GF-D8 (cell line): ENCODE data around the gene KLHL28.

Source experiments
- DNase-seq: peaks from one replicate; lab custom pipeline; 2025; lab: John Stamatoyannopoulos, UW

The KLHL28 gene, protein sequence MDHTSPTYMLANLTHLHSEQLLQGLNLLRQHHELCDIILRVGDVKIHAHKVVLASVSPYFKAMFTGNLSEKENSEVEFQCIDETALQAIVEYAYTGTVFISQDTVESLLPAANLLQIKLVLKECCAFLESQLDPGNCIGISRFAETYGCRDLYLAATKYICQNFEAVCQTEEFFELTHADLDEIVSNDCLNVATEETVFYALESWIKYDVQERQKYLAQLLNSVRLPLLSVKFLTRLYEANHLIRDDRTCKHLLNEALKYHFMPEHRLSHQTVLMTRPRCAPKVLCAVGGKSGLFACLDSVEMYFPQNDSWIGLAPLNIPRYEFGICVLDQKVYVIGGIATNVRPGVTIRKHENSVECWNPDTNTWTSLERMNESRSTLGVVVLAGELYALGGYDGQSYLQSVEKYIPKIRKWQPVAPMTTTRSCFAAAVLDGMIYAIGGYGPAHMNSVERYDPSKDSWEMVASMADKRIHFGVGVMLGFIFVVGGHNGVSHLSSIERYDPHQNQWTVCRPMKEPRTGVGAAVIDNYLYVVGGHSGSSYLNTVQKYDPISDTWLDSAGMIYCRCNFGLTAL

DNA sequence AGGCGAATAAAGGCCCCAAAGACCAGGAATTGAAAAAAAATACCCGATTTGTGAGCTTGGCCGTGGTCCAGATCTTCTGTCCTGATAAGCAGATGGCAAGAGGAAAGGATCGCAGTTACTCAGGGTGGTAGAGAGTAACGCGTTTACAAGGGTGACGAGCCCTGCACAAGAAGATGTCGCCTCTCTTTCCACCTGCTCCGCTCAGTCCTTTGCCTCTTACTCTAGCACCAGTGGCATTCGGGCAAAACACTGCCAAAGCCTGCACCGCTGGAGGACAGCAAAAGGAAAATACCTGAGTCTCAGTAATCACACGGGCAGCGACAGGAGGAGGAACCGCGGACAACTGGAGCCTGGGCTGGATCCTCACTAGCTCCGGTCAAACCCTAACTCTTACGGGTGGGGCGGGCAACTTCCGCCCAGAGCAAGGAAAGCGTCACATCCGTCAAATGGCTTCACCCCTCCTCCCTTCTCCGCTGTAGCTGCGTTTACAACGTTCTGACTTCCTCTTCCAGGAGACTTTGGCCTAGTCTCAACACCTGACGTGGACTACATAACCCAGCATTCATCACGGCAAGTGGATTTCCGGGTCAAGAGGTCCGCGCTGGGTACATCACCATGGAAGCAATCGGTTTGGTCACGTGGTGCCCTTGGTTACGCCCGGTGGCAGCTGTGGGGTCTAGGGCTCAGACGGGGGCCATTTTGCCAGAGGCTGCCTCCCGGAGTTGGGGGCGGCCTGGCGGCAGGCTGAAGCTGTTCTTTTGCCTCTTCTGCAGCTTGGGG lies at the start of gene KLHL28, which contains the start of gene TOGARAM1:
TSS of gene KLHL28 (minus strand) at position 394 of the 780 bp plus-strand sequence. CDS start 16,019 bp downstream, outside the sequence.
TSS of gene TOGARAM1 (plus strand) at position 637 of the 780 bp plus-strand sequence. CDS start 232 bp downstream, outside the sequence.
- peak; percentile 99 for DNase-seq

DNA sequence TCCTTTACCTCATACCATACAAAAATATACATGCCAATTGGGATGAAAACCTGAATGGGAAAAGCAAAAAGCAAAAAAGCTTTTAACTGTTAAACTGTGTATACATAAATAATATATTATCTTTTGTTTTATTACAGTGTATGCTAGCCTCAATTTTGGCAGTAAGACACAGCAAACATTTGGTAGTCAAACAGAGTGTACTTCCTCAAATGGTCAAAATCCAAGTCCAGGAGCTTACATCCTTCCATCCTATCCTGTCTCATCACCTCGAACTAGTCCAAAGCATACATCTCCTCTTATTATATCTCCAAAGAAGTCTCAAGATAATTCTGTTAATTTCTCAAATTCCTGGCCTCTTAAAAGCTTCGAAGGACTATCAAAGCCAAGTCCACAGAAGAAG lies 42.2 kb upstream of the KLHL28 start:
- no peak for DNase-seq

DNA sequence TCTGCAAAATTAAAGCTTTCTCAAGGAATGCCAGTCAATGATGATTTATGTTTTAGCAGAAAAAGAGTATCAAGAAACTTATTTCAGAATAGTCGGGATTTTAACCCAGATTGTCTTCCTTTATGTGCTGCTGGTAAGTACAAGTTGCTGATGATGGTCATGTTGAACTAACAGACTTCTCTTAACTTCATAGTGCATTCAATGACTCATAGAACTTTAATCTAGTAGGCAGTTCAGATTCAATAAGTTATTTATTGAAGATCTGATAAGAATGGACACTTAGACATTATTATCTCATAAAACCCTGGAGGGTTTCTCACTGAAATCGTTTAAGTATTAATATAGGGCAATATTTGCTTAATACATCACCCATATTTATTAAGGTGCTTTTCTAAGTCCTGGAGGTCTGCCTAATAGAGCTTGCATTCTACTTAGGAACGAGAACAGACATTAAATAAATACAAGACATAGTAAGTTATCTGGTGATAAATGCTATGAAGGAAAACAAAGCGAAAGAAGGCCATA lies 34.1 kb upstream of the KLHL28 start:
- no peak for DNase-seq

DNA sequence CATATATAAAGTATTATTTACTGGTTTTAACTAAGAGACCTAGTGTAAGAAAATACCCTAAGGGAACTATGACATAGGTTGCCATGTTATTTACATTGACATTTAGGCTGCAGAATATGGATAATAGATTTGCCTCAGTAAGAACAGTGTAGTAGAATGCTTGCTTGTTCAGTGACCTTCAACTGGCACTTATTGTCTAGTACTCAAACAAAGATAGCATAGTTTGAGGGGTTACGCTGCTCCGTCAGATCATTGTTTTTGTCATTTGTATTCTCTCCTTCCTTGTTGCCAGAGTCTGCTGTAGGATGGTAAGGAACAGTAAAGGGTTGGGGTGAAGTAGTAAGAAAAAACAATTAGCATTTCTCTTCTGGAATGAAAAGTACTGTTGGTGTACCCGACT lies 33.4 kb upstream of the KLHL28 start:
- DNase-seq, result no peak

DNA sequence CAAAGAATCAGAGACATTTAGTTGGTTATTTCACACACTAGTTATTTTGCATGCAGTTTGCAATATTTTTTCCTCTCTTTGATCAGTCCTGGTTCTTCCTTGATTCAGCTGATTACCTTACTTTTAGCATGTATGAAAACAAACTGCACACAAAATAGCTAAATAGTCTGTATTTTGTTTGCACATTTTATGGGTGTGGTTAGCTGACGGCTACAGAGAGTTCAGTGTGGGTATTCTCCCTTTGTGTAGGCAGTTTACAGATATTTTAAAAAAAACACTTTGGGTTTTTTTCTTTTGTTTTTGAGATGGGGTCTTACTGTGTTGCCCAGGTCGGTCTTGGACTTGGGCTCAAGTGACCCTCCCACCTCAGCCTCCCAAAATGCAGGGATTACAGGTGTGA lies 28.8 kb upstream of the KLHL28 start:
- DNase-seq, result no peak

DNA sequence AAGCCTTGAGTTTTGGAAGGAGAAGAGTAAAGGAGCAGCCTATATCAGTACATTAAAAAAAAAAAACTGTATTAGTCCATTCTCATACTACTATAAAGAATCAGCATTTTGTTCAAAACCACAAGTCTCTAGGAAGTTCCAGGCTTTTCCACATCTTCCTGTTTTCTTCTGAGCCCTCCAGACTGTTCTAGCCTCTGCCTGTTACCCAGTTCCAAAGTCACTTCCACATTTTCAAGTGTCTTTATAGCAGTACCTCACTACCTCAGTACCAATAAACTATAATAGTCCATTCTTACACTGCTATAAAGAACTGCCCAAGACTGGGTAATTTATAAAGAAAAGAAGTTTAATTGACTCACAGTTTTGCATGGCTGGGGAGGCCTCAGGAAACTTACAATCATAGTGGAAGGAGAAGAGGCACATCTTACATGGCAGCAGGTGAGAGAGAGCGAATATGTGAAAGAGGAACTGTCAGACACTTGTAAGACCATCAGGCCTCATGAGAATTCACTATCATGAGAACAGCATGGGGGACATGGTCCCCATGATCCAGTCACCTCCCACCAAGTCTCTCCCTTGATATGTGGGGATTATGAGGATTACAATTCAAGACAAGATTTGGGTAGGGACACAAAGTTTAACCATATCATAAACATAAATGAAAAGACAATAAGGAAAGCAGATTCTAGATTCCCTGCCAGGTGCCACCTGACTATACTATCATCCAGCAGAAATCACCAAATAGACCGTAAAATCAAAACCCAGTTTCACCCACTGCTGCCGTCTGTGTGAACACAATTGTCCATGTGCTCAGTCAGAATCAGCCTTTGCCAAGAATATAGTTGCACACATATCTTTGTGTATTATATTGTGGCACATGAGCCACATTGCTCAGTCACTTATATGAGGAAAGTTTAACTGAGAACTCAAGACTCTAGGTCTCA lies 28.0 kb upstream of the KLHL28 start:
- peak; percentile 38 for DNase-seq

DNA sequence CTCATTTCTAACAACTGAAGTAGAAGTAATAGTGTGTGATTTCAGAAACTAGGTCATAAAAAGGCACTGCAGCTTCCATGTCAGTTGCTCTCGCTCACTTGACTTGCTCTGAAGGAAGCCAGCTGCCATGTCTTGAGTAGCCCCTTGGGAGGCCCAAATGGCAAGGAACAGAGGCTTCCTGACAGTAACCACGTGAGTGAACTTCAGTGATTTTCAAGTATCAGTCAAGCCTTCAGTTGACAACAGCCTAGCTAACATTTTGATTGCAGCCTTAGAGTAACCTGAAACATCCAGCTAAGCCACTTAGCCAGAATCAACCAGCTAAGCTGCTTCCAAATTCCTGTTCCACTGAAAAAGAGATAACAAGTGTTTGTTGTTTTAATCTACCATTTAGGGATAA lies 26.9 kb upstream of the KLHL28 start:
- DNase-seq, result no peak

DNA sequence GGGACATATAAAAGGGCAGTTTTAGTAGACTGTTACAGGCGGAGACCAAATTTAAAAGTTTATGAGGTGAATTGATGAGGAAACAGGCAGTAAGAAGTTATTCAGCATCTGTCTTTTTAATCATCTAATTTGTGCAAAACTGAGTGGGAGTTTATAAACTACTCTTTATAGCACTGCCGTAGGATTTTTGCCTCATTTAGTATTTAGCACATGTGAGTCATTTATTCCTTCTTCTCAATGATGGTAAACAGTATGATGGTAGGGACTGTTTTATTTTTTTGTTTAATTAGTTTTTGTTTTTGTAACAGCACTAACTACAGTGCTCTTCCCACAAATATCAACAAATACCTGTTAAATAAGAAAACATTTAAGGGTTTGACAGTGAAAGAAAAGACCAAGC lies 20.8 kb upstream of the KLHL28 start:
- DNase-seq, result no peak

DNA sequence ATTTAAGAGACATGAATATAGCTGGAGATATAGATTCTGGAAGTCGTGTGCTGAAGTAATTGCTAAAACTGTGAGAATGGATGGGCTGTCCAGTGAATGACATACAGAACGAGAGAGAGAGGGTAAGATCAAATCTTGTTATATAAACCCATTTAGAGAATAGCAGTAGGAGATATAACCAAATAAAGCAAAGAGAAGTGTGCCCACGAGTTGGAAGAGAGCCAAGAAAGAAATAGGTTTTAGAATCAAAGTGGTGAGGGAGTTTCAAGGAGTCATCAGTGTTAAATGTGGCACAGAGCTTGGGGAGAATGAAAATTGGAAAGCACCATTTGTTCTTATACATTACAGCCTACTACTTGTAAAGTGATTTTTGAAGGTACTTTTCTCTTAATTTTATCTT lies 19.5 kb upstream of the KLHL28 start:
- DNase-seq, result no peak

DNA sequence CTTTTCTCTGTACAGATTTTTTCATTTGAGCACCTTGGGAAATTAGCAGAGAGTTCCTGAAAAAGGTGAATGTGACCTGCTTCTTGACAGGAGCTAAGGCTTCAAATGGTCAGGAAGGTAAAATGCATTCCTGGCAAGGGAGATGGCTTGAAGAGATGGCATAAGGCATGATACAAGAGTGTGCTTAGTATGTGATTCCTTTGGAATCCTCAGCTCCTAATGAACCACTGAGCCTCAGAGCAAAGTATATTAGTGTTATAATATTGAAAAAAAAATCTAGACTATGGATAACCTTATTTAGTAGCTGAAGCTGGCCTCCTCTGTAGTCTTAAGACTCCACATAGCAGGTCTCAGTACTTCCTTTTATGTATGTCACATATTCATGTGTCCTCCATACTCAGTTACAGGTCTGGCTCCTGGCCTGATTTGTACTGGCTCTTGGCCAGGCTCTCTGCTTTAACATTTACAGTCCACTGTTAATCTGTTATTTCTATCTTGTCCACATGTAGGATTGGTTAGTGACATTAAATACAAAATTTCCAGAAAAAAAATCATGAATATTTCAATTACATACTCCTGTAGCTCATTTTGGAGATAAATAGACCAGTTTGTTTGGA lies 18.1 kb upstream of the KLHL28 start:
- DNase-seq, result no peak

DNA sequence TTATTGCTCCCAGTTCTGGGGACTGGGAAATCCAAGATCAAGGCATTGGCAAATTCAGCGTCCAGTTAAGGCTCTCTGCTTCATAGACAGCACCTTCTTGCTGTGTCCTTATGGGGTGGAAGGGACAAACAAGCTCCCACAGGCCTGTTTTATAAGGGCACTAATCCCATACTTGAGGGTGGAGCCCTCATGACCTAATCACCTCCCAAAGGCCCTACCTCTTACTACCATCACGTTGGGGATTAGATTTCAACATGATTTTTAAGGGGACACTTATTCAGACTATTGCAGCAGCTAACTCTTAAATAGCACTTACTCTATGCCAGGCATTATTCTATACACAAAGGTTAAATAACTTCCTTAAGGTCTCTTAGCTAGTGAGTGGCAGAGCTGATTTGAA lies 17.5 kb upstream of the KLHL28 start:
- DNase-seq, result no peak

DNA sequence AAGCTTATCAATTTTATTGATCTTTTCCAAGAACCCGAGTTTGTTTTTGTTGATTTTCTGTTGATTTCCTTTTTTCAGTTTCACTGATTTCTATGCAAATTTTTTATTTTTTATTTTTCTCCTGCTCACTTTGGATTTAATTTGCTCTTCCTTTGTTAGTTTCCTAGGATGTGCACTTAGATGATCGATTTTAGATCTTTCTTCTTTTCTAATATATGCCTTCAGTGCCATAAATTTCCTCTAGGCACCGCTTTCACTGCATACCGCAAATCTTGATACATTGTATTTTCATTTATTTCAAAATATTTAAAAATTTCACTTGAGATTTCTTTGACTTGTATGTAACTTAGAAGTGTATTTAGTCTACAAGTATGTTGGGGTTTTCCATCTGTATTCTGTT lies 9.7 kb upstream of the KLHL28 start:
- no peak for DNase-seq

DNA sequence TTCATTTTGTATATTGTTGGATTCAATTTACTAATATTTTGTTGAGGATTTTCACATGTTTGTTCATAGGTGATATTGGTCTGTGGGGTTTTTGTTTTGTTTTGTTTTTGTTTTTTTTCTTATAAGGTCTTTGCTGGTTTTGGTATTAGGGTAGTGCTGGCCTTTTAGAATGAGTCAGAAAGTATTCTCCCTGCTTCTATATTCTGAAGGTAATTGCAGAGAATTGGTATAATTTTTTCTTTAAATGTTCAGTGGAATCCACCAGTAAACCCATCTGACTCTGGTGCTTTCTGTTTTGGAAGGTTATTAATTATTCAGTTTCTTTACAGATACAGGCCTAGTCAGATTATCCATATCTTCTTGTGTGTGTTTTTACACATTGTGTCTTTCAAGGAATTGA lies 9.2 kb upstream of the KLHL28 start:
- no peak for DNase-seq

DNA sequence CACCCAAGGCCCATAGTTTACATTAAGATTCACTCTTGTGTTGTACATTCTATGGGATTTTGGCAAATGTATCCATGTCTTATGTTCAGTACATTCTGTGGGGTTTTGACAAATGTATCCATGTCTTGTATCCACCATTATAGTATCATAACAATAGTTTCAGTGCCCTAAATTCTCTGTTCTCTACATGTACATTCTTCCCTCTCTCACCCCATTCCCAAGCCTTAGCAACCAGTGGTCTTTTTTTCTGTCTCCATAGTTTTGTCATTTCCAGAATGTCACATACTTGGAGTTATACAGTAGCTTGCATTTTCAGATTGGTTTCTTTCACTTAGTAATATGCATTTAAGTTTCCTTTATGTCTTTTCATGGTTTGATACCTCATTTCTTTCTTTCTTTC lies 7.0 kb upstream of the KLHL28 start:
- no peak for DNase-seq

DNA sequence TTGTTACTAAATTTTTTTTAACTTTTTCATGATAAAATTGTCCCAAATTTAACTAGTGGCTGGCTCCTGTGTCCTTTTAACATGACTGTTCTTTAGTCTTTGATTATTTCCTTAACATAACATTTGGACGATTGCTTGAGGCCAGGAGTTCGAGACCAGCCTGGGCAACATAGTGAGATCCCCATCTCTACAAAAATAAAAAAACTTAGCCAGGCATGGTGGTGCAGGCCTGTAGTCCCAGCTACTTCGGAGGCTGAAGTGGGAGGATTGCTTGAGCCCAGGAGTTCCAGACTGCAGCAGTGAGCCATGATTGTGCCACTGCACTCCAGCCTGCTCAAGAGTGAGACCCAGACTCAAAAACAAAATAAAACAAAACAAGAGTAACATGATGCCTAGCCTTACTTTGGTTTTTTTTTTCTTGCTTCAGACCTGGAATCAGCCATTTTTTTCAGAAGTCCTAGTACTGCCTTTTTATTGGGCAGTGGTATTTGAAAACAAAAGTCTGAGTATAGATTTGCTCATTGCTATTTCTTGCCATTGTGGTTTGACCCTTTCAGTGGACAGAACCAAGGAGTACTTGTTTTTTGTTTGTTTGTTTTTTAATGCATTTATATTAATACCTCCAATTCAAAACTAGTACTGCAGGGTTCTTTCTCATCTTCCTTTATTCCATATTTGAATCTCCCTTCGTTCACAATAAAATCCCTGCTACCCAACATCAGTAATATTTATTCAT lies 5.0 kb upstream of the KLHL28 start:
- no peak for DNase-seq

DNA sequence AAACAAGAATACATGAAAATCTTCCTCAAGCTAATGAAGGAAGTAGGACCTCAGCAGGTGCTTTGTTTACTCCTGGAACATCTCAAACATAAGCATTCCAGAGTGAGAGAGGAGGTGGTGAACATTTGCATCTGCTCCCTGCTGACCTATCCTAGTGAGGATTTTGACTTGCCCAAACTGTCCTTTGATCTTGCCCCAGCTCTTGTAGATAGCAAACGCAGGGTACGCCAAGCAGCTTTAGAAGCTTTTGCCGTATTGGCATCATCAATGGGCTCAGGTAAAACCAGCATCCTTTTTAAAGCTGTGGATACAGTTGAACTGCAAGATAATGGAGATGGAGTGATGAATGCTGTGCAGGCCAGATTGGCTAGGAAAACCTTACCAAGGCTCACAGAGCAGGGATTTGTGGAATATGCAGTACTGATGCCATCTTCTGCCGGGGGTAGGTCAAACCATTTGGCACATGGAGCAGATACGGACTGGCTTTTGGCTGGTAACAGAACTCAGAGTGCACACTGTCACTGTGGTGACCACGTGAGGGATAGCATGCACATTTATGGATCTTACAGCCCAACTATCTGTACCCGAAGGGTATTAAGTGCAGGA lies 2.1 kb upstream of the KLHL28 start:
- no peak for DNase-seq

DNA sequence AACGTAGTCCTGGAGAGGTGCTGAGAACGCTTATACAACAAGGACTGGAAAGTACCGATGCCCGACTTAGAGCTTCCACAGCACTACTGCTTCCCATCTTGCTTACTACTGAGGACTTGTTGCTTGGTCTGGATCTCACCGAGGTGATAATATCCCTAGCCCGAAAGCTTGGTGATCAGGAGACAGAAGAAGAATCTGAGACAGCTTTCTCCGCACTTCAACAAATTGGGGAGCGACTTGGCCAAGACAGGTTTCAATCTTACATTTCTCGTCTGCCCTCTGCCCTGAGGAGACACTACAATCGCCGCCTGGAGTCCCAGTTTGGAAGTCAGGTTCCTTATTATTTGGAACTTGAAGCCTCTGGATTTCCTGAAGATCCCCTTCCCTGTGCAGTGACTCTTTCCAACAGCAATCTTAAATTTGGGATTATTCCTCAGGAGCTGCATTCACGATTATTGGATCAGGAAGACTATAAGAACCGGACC lies 1.3 kb upstream of the KLHL28 start:
- DNase-seq, result no peak

DNA sequence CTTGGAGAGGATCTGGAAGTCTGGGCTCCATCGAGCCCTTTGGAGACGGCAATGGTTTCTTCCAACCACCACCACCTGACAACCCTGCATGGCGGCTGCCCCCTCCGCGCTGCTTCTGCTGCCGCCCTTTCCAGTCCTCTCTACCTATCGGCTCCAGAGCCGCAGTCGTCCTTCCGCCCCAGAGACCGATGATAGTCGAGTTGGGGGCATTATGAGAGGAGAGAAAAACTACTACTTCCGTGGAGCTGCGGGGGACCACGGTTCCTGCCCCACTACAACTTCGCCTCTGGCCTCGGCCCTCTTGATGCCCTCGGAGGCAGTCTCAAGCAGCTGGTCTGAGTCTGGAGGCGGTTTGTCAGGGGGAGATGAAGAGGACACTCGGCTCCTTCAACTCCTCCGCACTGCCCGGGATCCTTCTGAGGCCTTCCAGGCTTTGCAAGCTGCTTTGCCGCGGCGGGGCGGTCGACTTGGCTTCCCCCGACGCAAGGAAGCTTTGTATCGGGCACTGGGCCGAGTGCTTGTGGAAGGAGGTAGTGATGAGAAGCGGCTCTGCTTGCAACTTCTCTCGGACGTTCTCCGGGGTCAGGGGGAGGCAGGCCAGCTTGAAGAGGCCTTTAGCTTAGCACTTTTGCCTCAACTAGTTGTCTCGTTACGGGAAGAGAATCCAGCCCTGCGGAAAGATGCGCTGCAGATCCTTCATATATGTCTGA lies 742 bp upstream of the KLHL28 start:
- DNase-seq, result no peak

DNA sequence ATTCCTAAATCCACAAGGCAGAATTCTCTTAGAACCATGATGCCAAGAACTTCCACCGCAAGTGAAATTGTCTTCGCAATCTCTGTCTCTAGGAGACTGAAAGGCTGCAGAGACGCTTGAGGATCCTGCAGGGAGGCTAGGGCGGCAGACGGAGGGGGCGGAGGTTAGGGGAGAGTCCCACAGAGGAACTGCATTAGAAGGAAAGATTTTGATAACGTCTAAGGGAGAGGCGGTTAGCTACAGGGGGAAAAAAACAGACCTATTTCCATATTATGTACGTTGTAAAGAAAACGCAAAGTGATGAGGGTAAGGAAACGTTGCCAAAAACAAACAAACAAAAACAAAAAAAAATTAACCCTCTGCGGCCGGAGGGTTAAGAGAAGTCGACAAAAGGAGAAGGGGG lies 595 bp downstream of the KLHL28 start:
- DNase-seq, result peak; percentile 47
